GM12892 (cell line): Measurements from ENCODE around the gene RNF34.

ENCODE experiments used
- DNase-seq: peaks from one replicate; pipeline ENCODE4 v3.0.0; 2011; ENCODE audit not compliant: insufficient read length
- FAIRE-seq: peaks from 2 replicates; lab custom pipeline; 2011; peaks lifted over from hg19 to GRCh38; lab: Jason Lieb, UNC
- POLR2A ChIP-seq: IDR thresholded peaks from 2 replicates; pipeline ENCODE4 v1.6.1; 2011; ENCODE audit warnings: low read depth, low read length, control low read depth
- POLR2AphosphoS5 ChIP-seq: IDR thresholded peaks from 2 replicates; pipeline ENCODE4 v1.6.1; 2011; ENCODE audit warnings: low read depth, low read length, control low read depth
- TAF1 ChIP-seq: IDR thresholded peaks from 2 replicates; pipeline ENCODE4 v1.6.1; 2011; ENCODE audit warnings: low read depth, mild to moderate bottlenecking, control low read depth, low read length, borderline replicate concordance

The RNF34 gene

DNA sequence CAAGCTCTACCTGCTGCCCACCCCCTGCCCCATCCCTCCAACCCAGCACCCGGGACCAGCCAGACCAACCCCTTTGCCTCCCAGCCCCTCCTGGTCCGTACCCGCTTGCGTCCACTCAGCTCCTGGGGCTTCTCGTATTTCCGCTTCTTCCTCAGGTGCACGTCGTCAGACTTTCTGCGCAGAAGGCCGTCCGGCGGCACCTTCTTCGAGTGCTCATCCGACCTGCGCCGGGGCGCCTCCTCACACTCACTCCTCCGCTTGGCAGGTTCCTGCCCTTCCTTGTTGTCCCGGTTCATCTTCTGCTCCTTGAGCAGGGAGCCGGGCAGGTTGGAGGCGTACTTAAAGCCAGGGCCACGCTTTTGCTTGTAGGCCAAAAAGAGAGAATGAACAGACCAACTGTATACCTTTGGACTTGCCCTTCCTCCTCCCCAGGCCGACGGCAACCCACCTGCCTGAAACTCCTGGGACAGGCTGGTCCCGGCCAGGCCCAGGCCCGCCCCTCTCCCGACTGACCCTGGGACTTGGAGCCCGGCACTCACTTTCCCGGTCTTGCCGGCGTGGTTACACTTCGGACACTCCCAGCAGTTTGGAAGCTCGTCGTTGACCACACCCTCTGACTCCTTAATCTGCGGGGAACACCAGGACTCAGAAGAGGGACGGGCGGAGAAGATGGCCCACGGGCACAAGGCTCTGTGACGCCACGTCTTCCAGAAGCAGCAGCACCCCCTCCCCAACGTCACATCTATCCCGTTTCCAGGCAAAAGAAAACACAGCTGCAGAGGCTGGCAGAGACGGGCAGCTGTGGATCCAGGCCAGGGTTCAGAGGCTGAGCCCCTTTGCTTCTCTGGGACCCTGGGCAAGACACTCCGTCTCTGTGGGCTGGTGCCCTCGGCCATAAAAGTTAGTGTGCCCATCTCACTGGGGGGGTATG lies 44.3 kb downstream of the RNF34 start:
- TF ChIP-seq TAF1 = no peak
- TF ChIP-seq POLR2AphosphoS5 = no peak
- no peak for TF ChIP-seq POLR2A
- DNase-seq (no peak), FAIRE-seq (no peak)

DNA sequence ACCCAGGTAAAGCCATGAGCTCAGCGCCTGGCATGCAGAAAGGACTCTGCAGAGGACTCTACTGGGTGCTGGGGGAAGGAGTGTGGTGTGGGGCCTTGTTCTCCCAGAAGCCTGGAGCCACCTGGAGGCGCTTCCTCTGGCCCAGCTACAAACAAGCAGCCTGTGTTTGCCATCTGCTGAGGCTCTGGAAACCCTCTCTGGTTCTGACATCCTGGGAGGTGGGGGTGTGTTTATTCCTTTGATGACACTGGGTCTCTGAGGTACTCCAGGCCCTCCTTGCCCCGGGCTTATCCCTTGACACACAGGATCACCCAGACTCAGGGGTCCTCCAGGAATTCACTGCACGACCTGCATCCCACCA lies 44.9 kb downstream of the RNF34 start:
- TF ChIP-seq TAF1 = no peak
- no peak for TF ChIP-seq POLR2A
- TF ChIP-seq POLR2AphosphoS5 = no peak
- no peak for FAIRE-seq
- DNase-seq = no peak

DNA sequence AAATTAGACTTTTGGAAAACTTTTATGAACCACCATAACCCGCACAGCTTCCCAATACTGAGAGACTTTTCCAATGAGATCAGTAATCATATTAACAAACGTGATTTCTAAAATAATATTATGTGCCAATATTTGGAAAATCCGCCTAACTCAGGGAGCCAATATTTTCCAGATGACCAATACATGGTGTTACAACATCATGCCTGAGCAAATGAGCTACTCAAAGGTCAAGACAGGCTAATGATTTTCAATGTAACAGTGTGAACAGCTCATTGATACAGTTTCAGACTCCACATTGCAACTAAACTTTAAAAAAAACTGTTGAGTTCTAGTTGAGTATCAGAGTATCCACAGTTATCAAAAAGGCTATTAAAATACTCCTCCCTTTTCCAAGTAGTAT lies 46.8 kb downstream of the RNF34 start:
- FAIRE-seq (no peak), DNase-seq (no peak)
- no peak for TF ChIP-seq TAF1
- TF ChIP-seq POLR2AphosphoS5 = no peak
- no peak for TF ChIP-seq POLR2A

GRCh38 chr12:121448771-121449315 lies 48.9 kb downstream of the RNF34 start:
- TF ChIP-seq TAF1 (no peak), POLR2A (no peak), POLR2AphosphoS5 (no peak)
- no peak for FAIRE-seq
- no peak for DNase-seq

DNA sequence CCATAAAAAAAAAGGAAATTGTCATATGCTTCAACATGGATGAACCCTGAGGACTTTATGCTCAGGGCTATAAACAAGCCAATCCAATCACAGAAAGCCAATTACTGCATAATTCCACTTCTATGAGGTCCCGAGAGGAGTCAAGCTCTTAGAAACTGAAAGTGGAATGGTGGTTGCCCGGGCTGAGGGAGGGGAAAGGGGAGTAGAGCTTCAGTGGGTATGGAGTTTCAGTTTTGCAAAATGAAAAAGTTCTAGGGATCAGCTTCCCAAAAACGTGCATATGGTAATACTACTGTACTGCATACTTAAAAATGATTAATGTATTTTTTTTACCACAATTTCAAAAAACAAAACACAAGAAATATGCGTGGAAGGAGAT lies 52.0 kb downstream of the RNF34 start:
- DNase-seq = no peak
- no peak for FAIRE-seq
- no peak for TF ChIP-seq TAF1
- TF ChIP-seq POLR2A = no peak
- no peak for TF ChIP-seq POLR2AphosphoS5

DNA sequence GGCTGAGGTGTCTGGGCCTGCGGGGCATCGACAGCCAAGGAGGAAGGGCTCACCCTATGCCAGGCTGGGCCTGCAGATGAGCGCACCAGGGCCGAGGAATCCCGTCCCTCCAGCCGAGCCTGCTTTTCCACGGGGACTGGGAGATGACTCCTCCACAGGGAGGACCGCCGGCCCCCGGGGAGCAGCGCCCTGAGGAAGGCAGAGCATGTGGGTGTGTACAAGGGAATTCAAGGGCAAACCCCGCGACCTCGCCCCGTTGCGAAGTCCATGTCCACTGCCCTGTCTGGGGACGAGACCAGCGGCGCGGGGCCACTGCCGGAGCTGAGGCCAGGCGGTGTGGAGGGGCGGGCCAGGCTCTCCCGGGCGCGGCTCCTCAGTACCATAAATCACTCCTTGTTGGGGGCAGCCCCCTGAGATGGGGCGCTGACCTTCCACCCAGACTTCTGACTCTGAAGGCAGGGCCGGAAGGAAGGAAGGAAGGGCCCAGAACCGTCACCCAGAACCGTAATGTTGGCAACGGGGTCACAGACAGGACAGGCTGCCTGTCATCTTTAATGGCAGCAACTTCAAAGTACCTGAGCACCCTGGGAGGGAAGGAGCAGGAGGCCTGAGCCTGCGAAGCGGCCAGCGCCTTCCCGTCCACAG lies 52.5 kb downstream of the RNF34 start:
- FAIRE-seq (no peak), DNase-seq (no peak)
- no peak for TF ChIP-seq POLR2AphosphoS5
- TF ChIP-seq POLR2A = no peak
- no peak for TF ChIP-seq TAF1

DNA sequence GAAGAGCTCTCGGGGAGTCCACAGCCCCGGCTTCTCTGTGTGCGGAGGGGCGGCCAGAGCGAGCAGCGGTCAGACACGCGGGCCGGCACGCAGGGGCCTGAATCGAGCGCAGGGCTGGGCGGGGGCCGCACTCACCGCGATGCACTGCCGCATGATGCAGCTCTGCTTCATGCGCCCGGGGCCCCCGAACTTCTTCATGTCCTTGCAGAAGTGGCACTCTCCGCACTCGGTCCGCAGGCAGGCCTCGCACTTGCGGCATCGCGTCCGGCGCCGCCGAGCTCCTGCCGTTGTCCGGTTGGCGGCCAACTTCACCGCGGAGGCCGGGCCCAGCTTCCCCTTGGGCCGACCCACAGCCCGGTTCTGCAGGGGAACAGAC lies 53.1 kb downstream of the RNF34 start:
- FAIRE-seq = no peak
- no peak for DNase-seq
- TF ChIP-seq POLR2A (no peak), TAF1 (no peak), POLR2AphosphoS5 (no peak)

GRCh38 chr12:121453629-121454028 lies 53.7 kb downstream of the RNF34 start:
- FAIRE-seq = no peak
- TF ChIP-seq POLR2A (no peak), POLR2AphosphoS5 (no peak), TAF1 (no peak)
- no peak for DNase-seq

DNA sequence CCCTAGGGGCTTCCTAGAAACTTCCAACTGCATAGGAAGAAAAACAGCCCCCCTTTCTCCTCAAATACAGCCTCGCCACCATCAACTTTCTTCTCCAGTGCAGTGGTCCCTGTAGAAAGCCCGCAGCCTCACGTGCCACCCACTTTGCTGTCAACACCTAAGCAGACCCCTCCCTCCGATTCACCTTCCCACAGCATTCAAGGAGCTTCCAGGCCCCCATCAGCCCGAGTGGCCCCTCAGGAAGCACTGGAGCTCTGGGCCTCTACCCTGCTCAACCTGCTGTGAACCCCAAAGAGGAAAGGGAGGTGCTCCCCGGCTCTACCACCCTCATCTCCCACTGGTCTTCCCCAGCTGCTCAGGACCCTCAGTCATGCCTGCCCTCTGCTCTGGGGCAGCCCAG lies 55.0 kb downstream of the RNF34 start:
- TF ChIP-seq POLR2AphosphoS5 = no peak
- no peak for TF ChIP-seq TAF1
- DNase-seq = no peak
- no peak for FAIRE-seq

DNA sequence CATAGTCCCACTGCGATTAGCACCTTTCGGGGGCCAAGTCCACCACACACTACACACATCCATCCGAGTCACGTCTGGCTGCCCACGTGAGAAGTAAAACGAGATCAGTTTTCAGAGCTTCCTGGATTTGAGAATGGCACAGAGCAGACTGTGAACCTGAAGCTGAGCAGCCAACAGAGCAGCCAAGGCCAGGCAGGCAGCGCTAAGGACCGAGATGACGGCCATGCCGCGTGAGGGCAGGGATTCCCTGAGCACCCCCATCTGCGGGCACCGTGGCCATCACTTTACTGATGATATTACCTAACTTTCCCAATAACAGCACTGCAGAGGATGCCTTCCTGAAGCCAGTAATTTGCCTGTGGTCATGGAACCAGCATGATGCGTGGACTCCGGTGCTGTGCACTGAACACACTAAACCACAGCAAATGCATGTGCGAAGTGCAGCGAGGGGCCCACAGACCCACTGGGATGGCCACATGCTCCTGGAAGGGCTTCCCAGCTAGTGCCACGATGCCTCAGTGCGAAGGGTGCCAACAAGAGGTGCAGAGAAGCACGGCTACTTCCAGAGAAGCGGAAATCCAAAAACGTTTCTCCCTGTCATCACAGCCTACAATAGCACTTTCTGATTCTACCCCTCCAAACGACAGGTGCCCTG lies 56.0 kb downstream of the RNF34 start:
- TF ChIP-seq POLR2A (no peak), TAF1 (no peak), POLR2AphosphoS5 (no peak)
- DNase-seq (no peak), FAIRE-seq (no peak)

- FAIRE-seq (no peak), DNase-seq (no peak)
- TF ChIP-seq POLR2AphosphoS5 = no peak
- no peak for TF ChIP-seq POLR2A
- TF ChIP-seq TAF1 = no peak
Observed at GRCh38 chr12:121456551-121456950, 56.6 kb downstream of the RNF34 start.

DNA sequence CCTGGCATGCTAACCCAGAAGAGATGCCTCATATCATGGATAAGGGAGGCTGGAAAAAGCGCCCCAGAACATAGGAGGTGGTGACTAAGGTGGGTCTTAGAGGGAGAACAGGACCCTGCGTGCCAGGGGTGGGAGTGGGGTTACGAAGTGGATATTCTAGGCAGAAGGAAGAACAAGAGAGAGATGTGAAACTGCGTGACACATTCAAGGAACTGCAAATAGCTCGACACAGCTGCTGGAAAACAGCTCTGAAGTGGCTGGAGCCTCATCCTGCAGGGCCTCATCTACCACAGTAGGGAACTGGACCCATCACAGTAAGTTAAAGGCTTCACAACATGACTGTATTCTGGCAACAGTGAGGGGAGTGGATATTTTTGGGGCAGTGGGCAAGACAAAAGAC lies 61.1 kb downstream of the RNF34 start:
- DNase-seq (no peak), FAIRE-seq (no peak)
- TF ChIP-seq POLR2A (no peak), TAF1 (no peak), POLR2AphosphoS5 (no peak)
